ENCODE measurements around the gene ADAMTS3. TPM values are rescaled to one million over a fixed set of nuclear protein-coding genes. Genes with fewer than 3 reads are reported as not detected.

Gene ADAMTS3
- polyA plus RNA-seq, 2 of the 4 experiments (the other 2 are of a cell fraction): 0.03 TPM; not detected in 1

GRCh38 chr4:72613959-72614358, 44.9 kb upstream of the ADAMTS3 start:
- ATAC-seq: no peak
- no peaks in the 10 kb centered on the region for H3K4me1 ChIP-seq
- 20% methylated on average over 2 of the region's 2 CpGs for WGBS (ENCODE audit: missing lambda C conversion rate)
- no peak for FAIRE-seq
- TF ChIP-seq SREBF2 (IDR thresholded peaks at IDR 0.05): no peak
- no peak for TF ChIP-seq MYC (IDR thresholded peaks at IDR 0.05; ENCODE audit: borderline replicate concordance, low read length)
- no peak for TF ChIP-seq HOXA7 (CRISPR knock-in tag; IDR thresholded peaks at IDR 0.05)
- no peak for TF ChIP-seq RARB (CRISPR knock-in tag; IDR thresholded peaks at IDR 0.05)
- no peak for TF ChIP-seq RAD21 (conservative IDR thresholded peaks at IDR 0.05 in 1 of 2, IDR thresholded peaks at IDR 0.05 in 1 of 2)
- no peak for TF ChIP-seq HMGXB4 (CRISPR knock-in tag; IDR thresholded peaks at IDR 0.05; ENCODE audit: borderline replicate concordance)
- no peak for TF ChIP-seq ELK1 (IDR thresholded peaks at IDR 0.05; ENCODE audit: low read depth, low read length)
- TF ChIP-seq NPAS2 (CRISPR knock-in tag; IDR thresholded peaks at IDR 0.05; ENCODE audit: borderline replicate concordance): no peak
- TF ChIP-seq GATA3 (IDR thresholded peaks at IDR 0.05; ENCODE audit: borderline replicate concordance): no peak
- TF ChIP-seq CEBPB (IDR thresholded peaks at IDR 0.05): no peak
- no peak for TF ChIP-seq CHD4 (IDR thresholded peaks at IDR 0.05; ENCODE audit: borderline replicate concordance)
- TF ChIP-seq CTCF (IDR thresholded peaks at IDR 0.05): no peak
- no peak for TF ChIP-seq FOSB (CRISPR knock-in tag; IDR thresholded peaks at IDR 0.05)
- no peak for TF ChIP-seq ATOH8 (CRISPR knock-in tag; IDR thresholded peaks at IDR 0.05; ENCODE audit: low read depth)
- TF ChIP-seq SMC3 (IDR thresholded peaks at IDR 0.05): no peak
- no peak for TF ChIP-seq EP300 (IDR thresholded peaks at IDR 0.05)
- TF ChIP-seq REST (IDR thresholded peaks at IDR 0.05): no peak
- no peak for TF ChIP-seq PHF8 (IDR thresholded peaks at IDR 0.05; ENCODE audit: borderline replicate concordance, low read depth)
- TF ChIP-seq CHD2 (IDR thresholded peaks at IDR 0.05; ENCODE audit: low read length, partially characterized antibody): no peak
- TF ChIP-seq BHLHE40 (IDR thresholded peaks at IDR 0.05; ENCODE audit: low read depth, low read length): no peak
- H3K27ac ChIP-seq: no peak overlapping the region
- no peaks in the 10 kb centered on the region for H3K9me3 ChIP-seq
- H3K4me3 ChIP-seq: no peak overlapping the region
- no peak for DNase-seq (ENCODE audit: low read depth in 1 of 2, low spot score in 1 of 2)
- ChIA-PET POLR2A (no interaction called here), CTCF (no interaction called here)
- H3K4me2 ChIP-seq: no peak overlapping the region
